Skeletal muscle cell (primary cell): ENCODE results near the gene KCNIP3.
"Not testable (repeated sequence)": the region's sequence is repeated elsewhere in the genome, so short reads cannot be mapped to it uniquely, and the experiment has no call there.

ENCODE experiments used
- DNase-seq: peaks from one replicate; pipeline ENCODE4 v3.0.0-alpha.2; 2010; ENCODE audit warnings: low read depth
- H3K4me3 ChIP-seq: 2 replicates; pipeline ENCODE4 v1.5.1; 2011; ENCODE audit warnings: low read depth, mild to moderate bottlenecking, control low read depth, low read length, moderate library complexity

KCNIP3 gene

GRCh38 chr2:95376311-95377215 lies 79.4 kb downstream of the KCNIP3 start:
- no peak for DNase-seq
- no peak overlapping the region for H3K4me3 ChIP-seq

- H3K4me3 ChIP-seq, result no peak overlapping the region
- DNase-seq, result no peak
Measured at GRCh38 chr2:95377216-95378123, 80.3 kb downstream of the KCNIP3 start.

- not testable (repeated sequence) for H3K4me3 ChIP-seq, DNase-seq
Measured at GRCh38 chr2:95378281-95378680, 81.1 kb downstream of the KCNIP3 start.

- DNase-seq, result no peak
- H3K4me3 ChIP-seq, result no peak overlapping the region
Measured at GRCh38 chr2:95379371-95379831, 82.3 kb downstream of the KCNIP3 start.

GRCh38 chr2:95380280-95380679 lies 83.1 kb downstream of the KCNIP3 start:
- H3K4me3 ChIP-seq, result no peak overlapping the region
- no peak for DNase-seq

- no peak overlapping the region for H3K4me3 ChIP-seq
Measured at GRCh38 chr2:95380731-95381130, 83.6 kb downstream of the KCNIP3 start.

GRCh38 chr2:95381212-95382191 lies 84.4 kb downstream of the KCNIP3 start:
- no peak overlapping the region for H3K4me3 ChIP-seq
- no peak for DNase-seq

More at GRCh38 chr2:95380731-95381130, 83.6 kb downstream of the KCNIP3 start:
- DNase-seq, result no peak

- H3K4me3 ChIP-seq, result no peak overlapping the region
- DNase-seq, result no peak
Measured at GRCh38 chr2:95382192-95382591, 85.0 kb downstream of the KCNIP3 start.

GRCh38 chr2:95382686-95383634 lies 85.8 kb downstream of the KCNIP3 start:
- no peak overlapping the region for H3K4me3 ChIP-seq
- DNase-seq, result no peak

GRCh38 chr2:95383635-95384027 lies 86.5 kb downstream of the KCNIP3 start:
- no peak for DNase-seq
- no peak overlapping the region for H3K4me3 ChIP-seq

GRCh38 chr2:95384854-95385569 lies 87.9 kb downstream of the KCNIP3 start:
- no peak overlapping the region for H3K4me3 ChIP-seq
- no peak for DNase-seq

- no peak overlapping the region for H3K4me3 ChIP-seq
- no peak for DNase-seq
Measured at GRCh38 chr2:95385570-95385984, 88.4 kb downstream of the KCNIP3 start.

GRCh38 chr2:95386031-95386430 lies 88.9 kb downstream of the KCNIP3 start:
- DNase-seq, result no peak
- H3K4me3 ChIP-seq, result no peak overlapping the region

GRCh38 chr2:95387358-95387757 lies 90.2 kb downstream of the KCNIP3 start:
- no peak for DNase-seq
- H3K4me3 ChIP-seq, result no peak overlapping the region

- H3K4me3 ChIP-seq, result no peak overlapping the region
- DNase-seq, result no peak
Measured at GRCh38 chr2:95388091-95388692, 91.0 kb downstream of the KCNIP3 start.

- H3K4me3 ChIP-seq, result no peak overlapping the region
- DNase-seq, result no peak
Measured at GRCh38 chr2:95388856-95389244, 91.7 kb downstream of the KCNIP3 start.
